HG02588 (cell line): ENCODE data around the gene CD248.
"Not testable (repeated sequence)": the region's sequence is repeated elsewhere in the genome, so short reads cannot be mapped to it uniquely, and the experiment has no call there.

Experiments
- ATAC-seq: cut with Tn5 transposase; IDR thresholded peaks from one replicate; pipeline ENCODE4 v1.9.1; 2021; ENCODE audit warnings: mild to moderate bottlenecking, moderate library complexity; ENCODE audit not compliant: unreplicated experiment

The CD248 gene

GRCh38 chr11:66329165-66329673, 12.4 kb upstream of the CD248 start:
- ATAC-seq, result no peak

- no peak for ATAC-seq
Measured at GRCh38 chr11:66328302-66329144, 11.7 kb upstream of the CD248 start.

GRCh38 chr11:66328031-66328301, 11.1 kb upstream of the CD248 start:
- no peak for ATAC-seq

- ATAC-seq, result no peak
Measured at GRCh38 chr11:66327171-66328030, 10.6 kb upstream of the CD248 start.

- no peak for ATAC-seq
Measured at GRCh38 chr11:66326261-66327111, 9.6 kb upstream of the CD248 start.

- no peak for ATAC-seq
Measured at GRCh38 chr11:66325263-66325671, 8.4 kb upstream of the CD248 start.

- ATAC-seq, result no peak
Measured at GRCh38 chr11:66324664-66325063, 7.8 kb upstream of the CD248 start.

GRCh38 chr11:66323684-66324083, 6.8 kb upstream of the CD248 start:
- no peak for ATAC-seq

- ATAC-seq, result no peak
Measured at GRCh38 chr11:66322732-66323427, 6.0 kb upstream of the CD248 start.

- no peak for ATAC-seq
Measured at GRCh38 chr11:66321606-66322005, 4.8 kb upstream of the CD248 start.

- not testable (repeated sequence) for ATAC-seq
Measured at GRCh38 chr11:66320748-66321147, 3.9 kb upstream of the CD248 start.

- not testable (repeated sequence) for ATAC-seq
Measured at GRCh38 chr11:66320289-66320688, 3.4 kb upstream of the CD248 start.

GRCh38 chr11:66318600-66318970, 1.7 kb upstream of the CD248 start:
- no peak for ATAC-seq

- ATAC-seq, result no peak
Measured at GRCh38 chr11:66317723-66318599, 1.1 kb upstream of the CD248 start.

GRCh38 chr11:66317322-66317722, 478 bp upstream of the CD248 start:
- no peak for ATAC-seq

GRCh38 chr11:66315921-66316811, 678 bp downstream of the CD248 start:
- no peak for ATAC-seq

- no peak for ATAC-seq
Measured at GRCh38 chr11:66315498-66315885, 1.4 kb downstream of the CD248 start.
